RWPE1 (cell line): ENCODE measurements around the gene PTH2.

Experiments used
- CTCF ChIA-PET: fragments of 350-600 bp; sonication (Branson Sonifier 250); formaldehyde crosslinking; extraction: SDS; loops from one replicate; lab custom pipeline; 2021; lab: Yijun Ruan, JAX
- POLR2A ChIA-PET: fragments of 400-600 bp; formaldehyde crosslinking; extraction: SDS; loops from one replicate; lab custom pipeline; 2020; ENCODE audit warnings: antibody characterized with exemption; ENCODE audit not compliant: low non-redundant PET; lab: Yijun Ruan, JAX
- DNase-seq: peaks from one replicate; pipeline ENCODE4 v3.0.0; 2012; ENCODE audit warnings: low spot score
- H3K27ac ChIP-seq: fragments of 450-650 bp; 2 replicates; pipeline ENCODE4 v1.5.1; 2017
- CTCF ChIP-seq: fragments of 450-650 bp; conservative IDR thresholded peaks from 2 replicates; pipeline ENCODE4 v1.5.1; 2017; ENCODE audit warnings: low read depth, mild to moderate bottlenecking

The PTH2 gene

DNA sequence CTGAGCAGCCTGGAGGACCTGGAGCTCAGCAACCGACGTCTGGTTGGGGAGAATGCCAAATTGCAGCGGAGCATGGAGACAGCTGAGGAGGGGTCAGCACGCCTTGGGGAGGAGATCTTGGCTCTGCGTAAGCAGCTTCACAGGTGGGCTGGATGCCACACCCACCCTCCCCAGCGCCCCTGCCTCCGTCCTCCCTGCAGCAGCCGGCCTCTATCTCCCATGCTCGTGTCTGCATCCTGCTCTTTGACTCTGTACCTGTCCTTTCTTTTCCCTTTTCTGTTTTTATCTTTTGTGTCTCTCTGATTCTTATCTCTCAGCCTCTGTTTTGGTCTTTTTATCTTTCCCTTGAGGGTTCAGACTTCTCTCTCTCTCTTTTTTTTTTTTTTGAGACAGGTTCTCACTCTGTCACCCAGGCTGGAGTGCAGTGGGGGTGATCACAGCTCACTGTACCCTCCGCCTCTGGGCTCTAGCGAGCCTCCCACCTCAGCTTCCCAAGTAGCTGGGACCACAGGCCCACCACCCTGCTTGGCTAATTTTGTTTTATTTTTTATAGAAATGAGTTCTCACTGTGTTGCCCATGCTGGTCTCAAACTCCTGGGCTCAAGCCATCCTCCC is 25.1 kb downstream of the PTH2 start:
- ChIA-PET CTCF (no interaction called here), POLR2A (no interaction called here)
- TF ChIP-seq CTCF = no peak
- DNase-seq = no peak
- H3K27ac ChIP-seq = no peak overlapping the region

GRCh38 chr19:49396738-49397505 is 26.3 kb downstream of the PTH2 start:
- DNase-seq = no peak
- TF ChIP-seq CTCF = no peak
- ChIA-PET CTCF (interaction anchor here (0.6 kb wide), 1 partner anchor 173 kb away, joined by 3 read pairs; no protein-coding TSS in a partner anchor), POLR2A (no interaction called here)
- H3K27ac ChIP-seq = no peak overlapping the region

DNA sequence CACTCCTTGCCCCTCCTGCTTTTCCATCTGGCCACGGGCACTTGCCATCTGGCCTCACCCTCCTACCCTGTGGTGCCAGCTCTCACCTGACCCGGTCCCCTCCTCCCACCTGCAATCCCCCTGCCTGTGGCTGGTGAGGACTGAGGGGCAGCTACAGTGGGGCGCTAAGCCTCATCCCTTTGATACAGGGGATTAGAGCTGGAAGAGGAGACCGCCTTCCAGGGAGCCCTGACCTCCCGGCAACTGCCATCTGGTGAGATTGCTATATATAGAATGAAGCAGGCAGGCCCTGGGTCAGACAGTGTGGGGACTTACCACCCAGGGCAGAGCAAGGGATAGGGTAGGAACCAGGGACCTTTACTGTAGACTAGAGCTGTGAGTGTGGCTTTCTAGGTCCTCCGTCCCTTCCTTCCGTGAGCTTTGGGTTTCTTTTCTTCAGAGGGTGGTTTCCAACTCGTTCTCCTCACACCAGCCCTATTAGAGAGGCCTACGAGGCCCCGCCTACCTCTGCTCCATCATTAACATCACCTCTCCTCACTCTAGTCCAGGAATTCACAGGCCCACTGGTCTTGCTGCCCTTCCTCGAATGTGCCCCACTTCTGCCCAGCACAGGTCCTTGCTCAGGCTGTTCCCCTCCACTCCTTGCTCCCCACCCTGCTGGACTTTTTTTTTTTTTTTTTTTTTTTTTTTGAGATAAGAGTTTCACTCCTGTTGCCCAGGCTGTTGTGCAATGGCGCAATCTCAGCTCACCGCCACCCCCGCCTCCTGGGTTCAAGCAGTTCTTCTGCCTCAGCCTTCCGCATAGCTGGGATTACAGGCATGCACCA is 27.4 kb downstream of the PTH2 start:
- ChIA-PET POLR2A (no interaction called here), CTCF (interaction anchor here (0.6 kb wide), 2 partner anchors 10 to 47 kb away, joined by 3 to 5 read pairs; no protein-coding TSS in a partner anchor)
- no peak for TF ChIP-seq CTCF

DNA sequence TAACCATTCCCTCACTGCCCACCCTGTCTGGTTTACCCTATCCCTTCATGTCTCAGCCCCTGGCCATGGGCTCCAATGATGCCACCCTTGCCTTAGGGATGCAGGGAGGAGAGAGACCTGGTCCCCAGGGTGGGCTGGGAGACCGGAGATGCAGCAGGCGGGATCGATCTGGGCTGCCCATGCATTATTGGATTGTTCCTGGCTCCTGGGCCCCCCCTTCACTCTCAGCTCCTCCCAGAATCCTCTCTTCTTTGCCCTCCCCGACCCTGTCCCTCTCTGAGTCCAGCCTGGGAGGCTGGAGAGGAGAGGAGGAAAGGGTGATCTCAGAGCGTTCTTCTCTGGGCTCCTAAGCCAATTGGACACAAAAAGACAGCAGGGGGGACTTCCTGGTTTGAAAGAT is 29.4 kb downstream of the PTH2 start:
- TF ChIP-seq CTCF = no peak
- ChIA-PET POLR2A (no interaction called here), CTCF (interaction anchor here (0.5 to 1.0 kb wide), 3 partner anchors 11 to 36 kb away, joined by 3 to 4 read pairs (median 3); no protein-coding TSS in a partner anchor)
- DNase-seq = no peak
- no peak overlapping the region for H3K27ac ChIP-seq

More for the DNA sequence above, 27.4 kb downstream of the PTH2 start:
- no peak for DNase-seq
- no peak overlapping the region for H3K27ac ChIP-seq

DNA sequence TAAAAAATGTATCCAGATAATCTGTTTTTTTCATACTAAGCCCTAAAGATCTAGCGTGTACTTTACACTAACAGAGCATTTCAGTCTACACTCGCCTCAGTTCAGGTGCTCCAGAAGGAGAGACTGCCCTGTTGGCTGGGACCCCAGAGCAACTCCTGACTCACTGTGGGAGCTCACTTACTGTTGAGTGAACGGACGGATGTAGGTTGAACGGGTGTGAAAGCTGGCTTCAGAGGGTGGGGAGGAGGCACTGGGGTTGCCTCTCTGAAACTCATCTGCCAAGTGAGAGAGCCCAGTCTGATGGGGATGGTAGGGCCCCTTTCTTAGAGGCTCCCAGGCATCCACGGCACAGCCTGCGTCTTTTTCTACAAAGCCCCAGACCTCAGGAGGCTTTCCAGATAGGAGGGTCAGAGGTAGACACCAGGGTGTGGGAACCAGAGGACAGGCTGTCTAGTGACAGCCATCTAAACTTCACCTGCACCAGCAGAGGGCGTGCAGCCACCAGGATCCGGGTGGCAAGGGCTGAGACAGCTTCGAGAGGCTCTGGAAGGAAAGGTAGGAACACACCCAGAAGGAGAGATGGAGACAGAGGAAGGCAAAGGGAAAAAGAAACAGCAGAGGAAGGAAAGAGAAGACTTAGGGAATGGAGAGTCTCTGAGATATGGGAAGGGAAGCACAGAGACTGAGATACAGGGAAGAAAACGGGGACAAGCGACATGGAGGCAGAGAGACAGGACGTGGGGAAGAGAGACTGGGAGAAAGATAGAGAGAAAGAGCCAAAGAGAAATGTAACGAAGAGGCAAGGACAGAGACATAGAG is 31.5 kb downstream of the PTH2 start:
- DNase-seq = peak; percentile 79
- ChIA-PET POLR2A (interaction anchor here (0.6 kb wide), 2 partner anchors 38 to 125 kb away, joined by 3 read pairs; no protein-coding TSS in a partner anchor), CTCF (interaction anchor here (0.6 to 2.4 kb wide), 15 partner anchors 9 to 166 kb away, joined by 3 to 17 read pairs (median 6); partner anchors contain the start of gene SLC17A7)
- peak; percentile 88 for TF ChIP-seq CTCF
- peak overlapping the region; percentile 37 for H3K27ac ChIP-seq
